Measurements from ENCODE around the gene NACAD.

NACAD gene

GRCh38 chr7:45119550-45119949 lies 30.8 kb upstream of the NACAD start:
- H3K9me3 ChIP-seq (replicated peaks in 1 of 2; ENCODE audit: control insufficient read depth in 2 of 2, insufficient read depth in 1 of 2, low read depth in 1 of 2, low read length in 2 of 2) = no peaks in the 10 kb centered on the region
- no CpG with 5 or more reads among the region's 3 CpGs for WGBS, 2 donors (ENCODE audit: extremely low coverage in 2 of 2, insufficient read length in 2 of 2, insufficient replicate concordance in 1 of 2)

GRCh38 chr7:45118889-45119331 lies 30.1 kb upstream of the NACAD start:
- H2BK15ac ChIP-seq (ENCODE audit: low read length) = peak overlapping the region; percentile 24
- peak overlapping the region; percentile 58 for H3K18ac ChIP-seq (ENCODE audit: low read length)
- peak overlapping the region; percentile 32 for H2AK5ac ChIP-seq (ENCODE audit: low read depth, low read length)
- no CpG with 5 or more reads among the region's 3 CpGs for WGBS, 2 donors (ENCODE audit: extremely low coverage in 2 of 2, insufficient read length in 2 of 2, insufficient replicate concordance in 1 of 2)
- no peak overlapping the region for H4K8ac ChIP-seq (ENCODE audit: low read depth, low read length)
- H4K91ac ChIP-seq (ENCODE audit: low read depth, low read length, poor library complexity) = no peak overlapping the region
- H2AFZ ChIP-seq (ENCODE audit: low read length) = no peak overlapping the region
- no peak overlapping the region for H3K4me3 ChIP-seq (ENCODE audit: low read length in 2 of 2)
- no peak overlapping the region for H3K4me2 ChIP-seq (ENCODE audit: insufficient read depth, low read length, poor library complexity, severe bottlenecking)
- peaks cover 0 to 3% of the 10 kb centered on the region in 2 donors for H3K4me1 ChIP-seq (ENCODE audit: control insufficient read depth in 2 of 2, insufficient read depth in 1 of 2, low read depth in 1 of 2, low read length in 2 of 2)
- no peak overlapping the region for H3K14ac ChIP-seq (ENCODE audit: low read length)
- no peaks in the 10 kb centered on the region for H3K9me3 ChIP-seq (replicated peaks in 1 of 2; ENCODE audit: control insufficient read depth in 2 of 2, insufficient read depth in 1 of 2, low read depth in 1 of 2, low read length in 2 of 2)
- H3K79me1 ChIP-seq (ENCODE audit: low read depth, low read length) = no peaks in the 10 kb centered on the region
- no peak overlapping the region for H3K4ac ChIP-seq (ENCODE audit: low read length)
- H3K23ac ChIP-seq (ENCODE audit: low read depth, low read length, poor library complexity) = peak overlapping the region; percentile 57
- H3K27me3 ChIP-seq (ENCODE audit: control insufficient read depth in 3 of 3, insufficient read depth in 3 of 3, low read depth in 1 of 3, low read length in 3 of 3) = peaks cover 0 to 9% (median 2%) of the 10 kb centered on the region in 3 experiments
- H3K36me3 ChIP-seq (replicated peaks in 1 of 2; ENCODE audit: control insufficient read depth in 2 of 2, insufficient read depth in 2 of 2, low read length in 2 of 2) = no peaks in the 10 kb centered on the region
- H3K9ac ChIP-seq (ENCODE audit: low read depth, low read length, poor library complexity) = peak overlapping the region; percentile 33
- DNase-seq (ENCODE audit: low spot score) = no peak
- no peak overlapping the region for H2BK12ac ChIP-seq (ENCODE audit: low read length)
- no peak overlapping the region for H3K27ac ChIP-seq (replicated peaks; ENCODE audit: low read length)
- no peak overlapping the region for H2BK120ac ChIP-seq (ENCODE audit: low read depth, low read length)
- peak overlapping the region; percentile 94 for H2BK5ac ChIP-seq (ENCODE audit: low read length)

More at GRCh38 chr7:45119550-45119949, 30.8 kb upstream of the NACAD start:
- H3K4ac ChIP-seq (ENCODE audit: low read length) = no peak overlapping the region
- H2AK5ac ChIP-seq (ENCODE audit: low read depth, low read length) = peak overlapping the region; percentile 32
- H2AFZ ChIP-seq (ENCODE audit: low read length) = no peak overlapping the region
- H3K23ac ChIP-seq (ENCODE audit: low read depth, low read length, poor library complexity) = no peak overlapping the region
- H2BK12ac ChIP-seq (ENCODE audit: low read length) = no peak overlapping the region
- H4K8ac ChIP-seq (ENCODE audit: low read depth, low read length) = no peak overlapping the region
- H3K4me1 ChIP-seq (ENCODE audit: control insufficient read depth in 2 of 2, insufficient read depth in 1 of 2, low read depth in 1 of 2, low read length in 2 of 2) = peaks cover 0 to 9% of the 10 kb centered on the region in 2 donors
- no peak overlapping the region for H3K27ac ChIP-seq (replicated peaks; ENCODE audit: low read length)
- peak overlapping the region; percentile 94 for H2BK5ac ChIP-seq (ENCODE audit: low read length)
- H4K91ac ChIP-seq (ENCODE audit: low read depth, low read length, poor library complexity) = no peak overlapping the region
- peaks cover 0 to 9% (median 2%) of the 10 kb centered on the region in 3 experiments for H3K27me3 ChIP-seq (ENCODE audit: control insufficient read depth in 3 of 3, insufficient read depth in 3 of 3, low read depth in 1 of 3, low read length in 3 of 3)
- no peak overlapping the region for H3K9ac ChIP-seq (ENCODE audit: low read depth, low read length, poor library complexity)
- DNase-seq (ENCODE audit: low spot score) = no peak
- no peak overlapping the region for H3K18ac ChIP-seq (ENCODE audit: low read length)
- H3K36me3 ChIP-seq (replicated peaks in 1 of 2; ENCODE audit: control insufficient read depth in 2 of 2, insufficient read depth in 2 of 2, low read length in 2 of 2) = no peaks in the 10 kb centered on the region
- H2BK15ac ChIP-seq (ENCODE audit: low read length) = no peak overlapping the region
- no peaks in the 10 kb centered on the region for H3K79me1 ChIP-seq (ENCODE audit: low read depth, low read length)
- no peak overlapping the region for H3K14ac ChIP-seq (ENCODE audit: low read length)
- no peak overlapping the region for H3K4me3 ChIP-seq (ENCODE audit: low read length in 2 of 2)
- no peak overlapping the region for H3K4me2 ChIP-seq (ENCODE audit: insufficient read depth, low read length, poor library complexity, severe bottlenecking)
- H2BK120ac ChIP-seq (ENCODE audit: low read depth, low read length) = no peak overlapping the region

- Histone ChIP-seq H3K36me3 (replicated peaks in 1 of 2; ENCODE audit: control insufficient read depth in 2 of 2, insufficient read depth in 2 of 2, low read length in 2 of 2) (no peaks in the 10 kb centered on the region), H3K9ac (ENCODE audit: low read depth, low read length, poor library complexity) (no peak overlapping the region), H3K9me3 (replicated peaks in 1 of 2; ENCODE audit: control insufficient read depth in 2 of 2, insufficient read depth in 1 of 2, low read depth in 1 of 2, low read length in 2 of 2) (no peaks in the 10 kb centered on the region), H2BK120ac (ENCODE audit: low read depth, low read length) (no peak overlapping the region), H2BK12ac (ENCODE audit: low read length) (no peak overlapping the region), H3K27me3 (ENCODE audit: control insufficient read depth in 3 of 3, insufficient read depth in 3 of 3, low read depth in 1 of 3, low read length in 3 of 3) (peaks cover 0 to 9% (median 2%) of the 10 kb centered on the region in 3 experiments), H2AK5ac (ENCODE audit: low read depth, low read length) (no peak overlapping the region), H2BK5ac (ENCODE audit: low read length) (no peak overlapping the region), H3K79me1 (ENCODE audit: low read depth, low read length) (no peaks in the 10 kb centered on the region), H3K4me3 (ENCODE audit: low read length in 2 of 2) (no peak overlapping the region), H3K18ac (ENCODE audit: low read length) (no peak overlapping the region), H4K91ac (ENCODE audit: low read depth, low read length, poor library complexity) (no peak overlapping the region), H4K8ac (ENCODE audit: low read depth, low read length) (no peak overlapping the region), H3K4me2 (ENCODE audit: insufficient read depth, low read length, poor library complexity, severe bottlenecking) (no peak overlapping the region), H3K14ac (ENCODE audit: low read length) (no peak overlapping the region), H3K27ac (replicated peaks; ENCODE audit: low read length) (no peak overlapping the region), H3K23ac (ENCODE audit: low read depth, low read length, poor library complexity) (no peak overlapping the region), H2BK15ac (ENCODE audit: low read length) (no peak overlapping the region), H3K4me1 (ENCODE audit: control insufficient read depth in 2 of 2, insufficient read depth in 1 of 2, low read depth in 1 of 2, low read length in 2 of 2) (no peaks in the 10 kb centered on the region), H3K4ac (ENCODE audit: low read length) (no peak overlapping the region), H2AFZ (ENCODE audit: low read length) (no peak overlapping the region)
- WGBS, 2 donors (ENCODE audit: extremely low coverage in 2 of 2, insufficient read length in 2 of 2, insufficient replicate concordance in 1 of 2) = no CpG with 5 or more reads among the region's 4 CpGs
- DNase-seq (ENCODE audit: low spot score) = no peak
Observed at GRCh38 chr7:45118292-45118691, 29.5 kb upstream of the NACAD start.

- Histone ChIP-seq H3K23ac (ENCODE audit: low read depth, low read length, poor library complexity) (no peak overlapping the region), H3K4me3 (ENCODE audit: low read length in 2 of 2) (no peak overlapping the region), H3K18ac (ENCODE audit: low read length) (no peak overlapping the region), H3K4ac (ENCODE audit: low read length) (no peak overlapping the region), H4K8ac (ENCODE audit: low read depth, low read length) (no peak overlapping the region), H2BK12ac (ENCODE audit: low read length) (no peak overlapping the region), H2BK15ac (ENCODE audit: low read length) (no peak overlapping the region), H3K14ac (ENCODE audit: low read length) (no peak overlapping the region), H2AK5ac (ENCODE audit: low read depth, low read length) (no peak overlapping the region), H3K79me1 (ENCODE audit: low read depth, low read length) (no peaks in the 10 kb centered on the region), H3K4me1 (ENCODE audit: control insufficient read depth in 2 of 2, insufficient read depth in 1 of 2, low read depth in 1 of 2, low read length in 2 of 2) (no peaks in the 10 kb centered on the region), H4K91ac (ENCODE audit: low read depth, low read length, poor library complexity) (no peak overlapping the region), H3K9ac (ENCODE audit: low read depth, low read length, poor library complexity) (no peak overlapping the region), H3K27me3 (ENCODE audit: control insufficient read depth in 3 of 3, insufficient read depth in 3 of 3, low read depth in 1 of 3, low read length in 3 of 3) (peaks cover 0 to 9% (median 0%) of the 10 kb centered on the region in 3 experiments), H3K36me3 (replicated peaks in 1 of 2; ENCODE audit: control insufficient read depth in 2 of 2, insufficient read depth in 2 of 2, low read length in 2 of 2) (no peaks in the 10 kb centered on the region), H3K27ac (replicated peaks; ENCODE audit: low read length) (no peak overlapping the region), H3K9me3 (replicated peaks in 1 of 2; ENCODE audit: control insufficient read depth in 2 of 2, insufficient read depth in 1 of 2, low read depth in 1 of 2, low read length in 2 of 2) (no peaks in the 10 kb centered on the region), H2BK120ac (ENCODE audit: low read depth, low read length) (no peak overlapping the region), H2BK5ac (ENCODE audit: low read length) (no peak overlapping the region), H2AFZ (ENCODE audit: low read length) (no peak overlapping the region), H3K4me2 (ENCODE audit: insufficient read depth, low read length, poor library complexity, severe bottlenecking) (no peak overlapping the region)
- WGBS, 2 donors (ENCODE audit: extremely low coverage in 2 of 2, insufficient read length in 2 of 2, insufficient replicate concordance in 1 of 2) = no CpG with 5 or more reads among the region's 4 CpGs
- DNase-seq (ENCODE audit: low spot score) = no peak
Observed at GRCh38 chr7:45117582-45117981, 28.8 kb upstream of the NACAD start.

Measured in neuronal stem cell (in vitro differentiated cells).